Right lobe of liver (tissue), 4 donors: ENCODE measurements around the gene LGI1.

ENCODE experiments used
- POLR2A ChIP-seq: fragments of 450-650 bp; IDR thresholded peaks from one replicate; pipeline ENCODE4 v1.6.1; 2017; ENCODE audit warnings: antibody characterized with exemption, mild to moderate bottlenecking
- TF ChIP-seq, protein P1 (sequence below), 4 donors: fragments of 200-600 bp in 3 of 4; fragments of 450-650 bp in 1 of 4; IDR thresholded peaks; one replicate each; pipeline versions ENCODE4 v1.5.1 to v1.8.0; 2016 to 2022; ENCODE audit warnings: antibody characterized with exemption in 4 of 4, mild to moderate bottlenecking in 2 of 4
- donor health status: DM: no; HTN: no; CAD: no.
- donor health status: DM: no; HTN: no; CAD: no.
- donor health status: DM: no; HTN: yes; CAD: no.

- TF ChIP-seq POLR2A, result no peak
- TF ChIP-seq, protein P1, sequence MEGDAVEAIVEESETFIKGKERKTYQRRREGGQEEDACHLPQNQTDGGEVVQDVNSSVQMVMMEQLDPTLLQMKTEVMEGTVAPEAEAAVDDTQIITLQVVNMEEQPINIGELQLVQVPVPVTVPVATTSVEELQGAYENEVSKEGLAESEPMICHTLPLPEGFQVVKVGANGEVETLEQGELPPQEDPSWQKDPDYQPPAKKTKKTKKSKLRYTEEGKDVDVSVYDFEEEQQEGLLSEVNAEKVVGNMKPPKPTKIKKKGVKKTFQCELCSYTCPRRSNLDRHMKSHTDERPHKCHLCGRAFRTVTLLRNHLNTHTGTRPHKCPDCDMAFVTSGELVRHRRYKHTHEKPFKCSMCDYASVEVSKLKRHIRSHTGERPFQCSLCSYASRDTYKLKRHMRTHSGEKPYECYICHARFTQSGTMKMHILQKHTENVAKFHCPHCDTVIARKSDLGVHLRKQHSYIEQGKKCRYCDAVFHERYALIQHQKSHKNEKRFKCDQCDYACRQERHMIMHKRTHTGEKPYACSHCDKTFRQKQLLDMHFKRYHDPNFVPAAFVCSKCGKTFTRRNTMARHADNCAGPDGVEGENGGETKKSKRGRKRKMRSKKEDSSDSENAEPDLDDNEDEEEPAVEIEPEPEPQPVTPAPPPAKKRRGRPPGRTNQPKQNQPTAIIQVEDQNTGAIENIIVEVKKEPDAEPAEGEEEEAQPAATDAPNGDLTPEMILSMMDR (IDR thresholded peaks at IDR 0.05), result no peak
Observed at GRCh38 chr10:93773120-93773519, 15.4 kb downstream of the LGI1 start.
